C4-2B (cell line): ENCODE data around the gene ADGRB2.

Experiments
- H3K27ac ChIP-seq: fragments of 450-650 bp; 2 replicates; pipeline ENCODE4 v1.5.1; 2017
- CTCF ChIP-seq: fragments of 450-650 bp; conservative IDR thresholded peaks from 2 replicates; pipeline ENCODE4 v1.5.1; 2017; ENCODE audit warnings: mild to moderate bottlenecking
- ZFX ChIP-seq: fragments of 450-650 bp; IDR thresholded peaks from 2 replicates; pipeline ENCODE4 v1.6.1; 2017

Gene ADGRB2

GRCh38 chr1:31781138-31781755 lies 17.1 kb upstream of the ADGRB2 start:
- TF ChIP-seq ZFX (no peak), CTCF (no peak)
- no peak overlapping the region for H3K27ac ChIP-seq

DNA sequence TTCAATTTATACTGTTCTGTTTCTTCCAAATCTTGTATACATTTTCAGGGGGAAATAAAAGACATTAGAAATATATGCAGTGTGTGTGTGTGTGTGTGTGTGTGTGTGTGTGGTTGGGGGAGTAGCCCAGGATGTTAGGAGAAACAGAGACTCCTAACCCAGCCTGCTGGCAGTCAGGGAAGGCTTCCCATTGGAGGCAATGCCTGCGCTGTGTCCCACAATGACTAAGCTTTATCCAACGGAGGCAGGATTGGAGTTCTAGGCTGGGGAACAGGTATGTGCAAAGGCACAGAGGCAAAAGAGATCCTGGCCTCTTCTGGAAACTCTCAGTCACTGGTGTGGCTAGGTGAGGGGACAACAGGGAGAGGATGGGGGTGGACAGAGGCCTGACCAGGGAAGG lies 16.5 kb upstream of the ADGRB2 start:
- no peak for TF ChIP-seq CTCF
- TF ChIP-seq ZFX = no peak
- H3K27ac ChIP-seq = no peak overlapping the region

- H3K27ac ChIP-seq = no peak overlapping the region
- TF ChIP-seq CTCF = no peak
- no peak for TF ChIP-seq ZFX
Observed at GRCh38 chr1:31779687-31780086, 15.5 kb upstream of the ADGRB2 start.

DNA sequence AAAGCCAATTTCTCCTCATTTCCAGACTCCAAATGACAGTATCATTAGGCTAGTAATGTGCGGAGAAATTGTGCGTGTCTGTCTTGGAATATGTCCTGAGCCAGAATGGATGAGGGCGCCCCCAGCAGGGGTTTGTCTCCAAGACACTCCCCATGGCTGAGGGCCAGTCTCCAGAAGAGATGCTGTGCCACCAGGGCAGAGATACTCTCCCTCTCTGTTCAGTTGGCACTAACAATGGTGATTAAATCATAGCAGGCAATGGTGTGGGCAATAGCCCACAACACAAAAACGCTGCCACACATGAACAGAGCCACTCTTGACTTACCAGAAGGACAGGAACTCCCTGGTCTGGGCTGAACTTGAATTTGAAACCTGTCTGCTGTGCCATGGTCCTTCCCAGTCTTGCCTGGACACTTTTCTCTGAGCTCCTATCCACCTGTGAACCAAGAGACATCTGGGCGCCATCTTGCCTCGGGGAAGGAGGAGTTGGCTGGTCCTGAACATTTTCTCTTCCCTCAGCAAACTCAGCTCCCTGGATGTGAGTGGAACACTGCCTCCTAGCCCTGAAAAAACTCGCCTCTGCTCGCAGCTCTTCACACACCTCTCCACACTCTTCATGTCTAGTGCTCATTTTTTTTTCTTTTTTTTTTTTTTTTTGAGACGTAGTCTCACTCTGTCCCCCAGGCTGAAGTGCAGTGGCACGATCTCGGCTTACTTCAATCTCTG lies 14.8 kb upstream of the ADGRB2 start:
- TF ChIP-seq ZFX (no peak), CTCF (no peak)
- no peak overlapping the region for H3K27ac ChIP-seq

DNA sequence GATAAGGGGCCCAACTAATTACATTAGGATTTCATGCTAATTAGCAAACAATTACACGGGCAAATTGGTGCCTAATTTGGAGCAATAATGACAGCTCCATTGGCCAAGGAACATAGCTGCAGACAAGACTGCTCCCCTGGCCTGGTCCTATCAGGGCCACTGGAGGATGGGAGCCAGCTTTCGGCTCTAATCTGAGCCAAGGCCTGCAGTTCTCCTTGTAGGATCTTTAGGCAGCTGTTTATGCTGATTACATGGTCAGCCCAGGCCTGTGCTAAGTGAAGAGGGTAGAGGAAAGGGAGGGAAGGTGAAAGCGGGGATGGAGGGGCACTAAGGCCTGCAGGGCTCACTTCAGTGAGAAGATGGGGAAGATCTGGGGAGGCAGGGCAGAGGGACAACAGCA lies 12.4 kb upstream of the ADGRB2 start:
- TF ChIP-seq CTCF (no peak), ZFX (no peak)
- no peak overlapping the region for H3K27ac ChIP-seq

- no peak overlapping the region for H3K27ac ChIP-seq
- TF ChIP-seq CTCF (no peak), ZFX (no peak)
Observed at GRCh38 chr1:31776032-31776431, 11.9 kb upstream of the ADGRB2 start.

DNA sequence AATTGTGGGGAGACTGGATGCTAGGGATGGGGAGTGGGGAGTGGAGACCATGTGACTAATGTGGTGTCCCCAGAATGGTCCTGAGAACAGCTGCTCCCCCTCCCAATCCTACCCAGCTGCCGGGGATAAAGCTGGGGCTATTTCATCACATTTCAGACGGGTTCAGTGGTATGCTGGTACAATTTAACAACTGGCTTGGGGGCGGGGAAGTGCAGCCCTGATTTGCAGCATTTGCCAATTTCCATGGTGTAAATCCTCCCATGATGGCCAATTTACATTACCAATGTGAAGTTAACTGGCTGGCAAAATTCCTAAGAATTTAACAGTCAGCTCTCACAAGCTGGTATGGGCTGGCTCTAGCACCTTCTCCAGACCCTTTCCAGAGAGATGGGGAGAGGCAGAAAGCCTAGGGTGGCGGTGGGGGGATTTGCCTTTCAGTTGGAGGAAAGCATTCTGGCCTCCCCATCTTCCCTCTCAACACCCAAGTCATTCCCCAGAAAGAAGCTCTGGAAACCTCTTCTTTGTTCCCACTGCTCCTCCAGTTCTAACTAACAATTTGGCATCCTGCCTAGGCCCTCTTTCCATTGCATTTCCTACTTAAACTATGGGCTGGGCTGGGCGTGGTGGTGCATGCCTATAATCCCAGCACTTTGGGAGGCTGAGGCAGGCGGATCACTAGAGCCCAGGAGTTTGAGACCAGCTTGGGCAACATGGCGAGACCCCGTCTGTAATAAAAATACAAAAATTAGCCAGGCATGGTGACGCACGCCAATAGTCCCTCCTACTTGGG lies 11.3 kb upstream of the ADGRB2 start:
- no peak for TF ChIP-seq CTCF
- TF ChIP-seq ZFX = no peak

More for the DNA sequence above, 11.3 kb upstream of the ADGRB2 start:
- H3K27ac ChIP-seq = no peak overlapping the region
